K562 (cell line): ENCODE measurements around the gene KCNB1. TPM values are rescaled to one million over a fixed set of nuclear protein-coding genes. Genes with fewer than 3 reads are reported as not detected.

ENCODE experiments used
- ATAC-seq: fragments of 200-7000 bp; cut with Tn5 transposase; 3 replicates; pipeline ENCODE4 v1.9.1; 2020; ENCODE audit warnings: moderate library complexity
- BruUV-seq: library from RNA; stranded (reverse); fragments of 400-500 nt; replicated peaks from 2 replicates; lab custom pipeline; 2021; lab: Mats Ljungman, UMichigan
- CTCF ChIA-PET: fragments of 300-600 bp; formaldehyde crosslinking; extraction: SDS; loops from one replicate; lab custom pipeline; 2021; ENCODE audit warnings: low intra/inter-chr PET ratio; lab: Yijun Ruan, JAX
- POLR2A ChIA-PET: fragments of 300-600, 350-650 bp; sonication (Branson Sonifier 250); formaldehyde crosslinking; extraction: SDS; loops from one replicate; lab custom pipeline; 2021; ENCODE audit warnings: antibody characterized with exemption, inconsistent platforms; lab: Yijun Ruan, JAX
- DNase-seq, 4 experiments: peaks; one replicate each; pipeline versions ENCODE4 v3.0.0 to v3.0.0-alpha.2; 2011 to 2018; ENCODE audit warnings: low spot score in 3 of 4, mixed read lengths in 3 of 4; ENCODE audit errors: extremely low read depth in 1 of 4
- FAIRE-seq: peaks from 2 replicates; lab custom pipeline; 2011; peaks lifted over from hg19 to GRCh38; lab: Jason Lieb, UNC
- H2AFZ ChIP-seq: 2 replicates; pipeline ENCODE4 v1.6.0; 2011; ENCODE audit warnings: low read depth, low read length, control low read depth, inconsistent platforms
- H3K27ac ChIP-seq: fragments of 200-600 bp; 3 replicates; pipeline ENCODE4 v1.8.0; 2011; ENCODE audit warnings: low read depth, mild to moderate bottlenecking, control low read depth, inconsistent platforms, low read length, moderate library complexity, mixed read lengths; ENCODE audit errors: extremely low read depth
- H3K27me3 ChIP-seq, 2 experiments: fragments of 300-600 bp in 1 of 2; 2 replicates in 1 of 2; 3 replicates in 1 of 2; pipeline versions ENCODE4 v1.6.0 to v1.8.0; 2011; ENCODE audit warnings: inconsistent platforms in 2 of 2, low read length in 2 of 2, mild to moderate bottlenecking in 1 of 2, mixed read lengths in 1 of 2, moderate library complexity in 1 of 2; ENCODE audit not compliant: control insufficient read depth in 2 of 2, insufficient read depth in 2 of 2
- H3K36me3 ChIP-seq: fragments of 300-600 bp; 3 replicates; pipeline ENCODE4 v1.8.0; 2011; ENCODE audit warnings: mild to moderate bottlenecking, low read length, inconsistent platforms; ENCODE audit not compliant: control insufficient read depth, insufficient read depth
- H3K4me1 ChIP-seq, 2 experiments: fragments of 200-600 bp in 1 of 2; replicated peaks in 1 of 2; 2 replicates in 1 of 2; 3 replicates in 1 of 2; pipeline versions ENCODE4 v1.5.1 to v1.8.0; 2011; ENCODE audit warnings: inconsistent platforms in 2 of 2, low read length in 2 of 2, mild to moderate bottlenecking in 1 of 2, mixed read lengths in 1 of 2, moderate library complexity in 1 of 2; ENCODE audit not compliant: control insufficient read depth in 2 of 2, insufficient read depth in 2 of 2
- H3K4me2 ChIP-seq: 2 replicates; pipeline ENCODE4 v1.6.1; 2011; ENCODE audit warnings: low read length, control low read depth, inconsistent platforms, mixed read lengths; ENCODE audit not compliant: insufficient read depth
- H3K4me3 ChIP-seq: fragments of 200-600 bp; sonication (generic), shearing (Covaris generic); 2 replicates; pipeline ENCODE4 v1.5.1; 2016; ENCODE audit warnings: control low read depth, inconsistent platforms
- H3K79me2 ChIP-seq: fragments of 200-600 bp; 3 replicates; pipeline ENCODE4 v1.8.0; 2011; ENCODE audit warnings: low read length, inconsistent platforms; ENCODE audit not compliant: control insufficient read depth, insufficient read depth
- H3K9ac ChIP-seq, 2 experiments: 2 replicates each; pipeline versions ENCODE4 v1.6.0 to v1.6.1; 2011; ENCODE audit warnings: low read depth in 2 of 2, low read length in 2 of 2, control low read depth in 1 of 2, inconsistent platforms in 1 of 2, mild to moderate bottlenecking in 1 of 2, mixed read lengths in 1 of 2; ENCODE audit not compliant: insufficient read depth in 1 of 2
- H3K9me1 ChIP-seq: one replicate; pipeline ENCODE4 v1.6.0; 2011; ENCODE audit warnings: inconsistent platforms, mild to moderate bottlenecking, low read length, moderate library complexity; ENCODE audit not compliant: control insufficient read depth, insufficient read depth
- H3K9me3 ChIP-seq: replicated peaks from 2 replicates; pipeline ENCODE4 v1.5.1; 2011; ENCODE audit warnings: low read depth, low read length, inconsistent platforms; ENCODE audit not compliant: control insufficient read depth, insufficient read depth
- H4K20me1 ChIP-seq: replicated peaks from 2 replicates; pipeline ENCODE4 v1.6.1; 2011; ENCODE audit warnings: low read length, inconsistent platforms, mixed read lengths; ENCODE audit not compliant: control insufficient read depth, insufficient read depth
- ATF6 ChIP-seq: sonication (generic); formaldehyde crosslinking; IDR thresholded peaks from 2 replicates; pipeline ENCODE4 v1.4.0; 2020; ENCODE audit warnings: mild to moderate bottlenecking, missing genetic modification reagents
- CHD1 ChIP-seq: fragments of 200-600 bp; sonication (generic); IDR thresholded peaks from one replicate; pipeline ENCODE4 v1.6.1; 2012; ENCODE audit warnings: mild to moderate bottlenecking, moderate library complexity, low read length, inconsistent platforms
- KDM2B ChIP-seq: fragments of 250-450 bp; sonication (Bioruptor Pico); IDR thresholded peaks from 2 replicates; pipeline ENCODE4 v1.8.0; 2021; ENCODE audit warnings: mild to moderate bottlenecking, moderate library complexity
- PRPF4 ChIP-seq: fragments of 200-400 bp; formaldehyde crosslinking; IDR thresholded peaks from one replicate; pipeline ENCODE4 v1.6.1; 2017; ENCODE audit warnings: low read length, low read depth, mild to moderate bottlenecking; ENCODE audit not compliant: insufficient read depth, poor library complexity, severe bottlenecking
- SAP30 ChIP-seq: fragments of 200-600 bp; sonication (generic); IDR thresholded peaks from 2 replicates; pipeline ENCODE4 v1.6.1; 2012; ENCODE audit warnings: borderline replicate concordance, low read depth, mild to moderate bottlenecking, moderate library complexity, low read length, control low read depth, inconsistent platforms; ENCODE audit not compliant: insufficient read depth, poor library complexity, severe bottlenecking
- SRSF7 ChIP-seq: fragments of 200-400 bp; formaldehyde crosslinking; optimal IDR thresholded peaks from 2 replicates; pipeline ENCODE3; 2017; ENCODE audit warnings: mild to moderate bottlenecking, low read depth, low read length
- ZFP36 ChIP-seq: fragments of 150-350 bp; IDR thresholded peaks from 2 replicates; pipeline ENCODE4 v1.6.1; 2018; ENCODE audit warnings: low read length, low read depth; ENCODE audit not compliant: partially characterized antibody
- WGBS: fragments of 100-300 bp; shearing (Covaris generic); methylation state at CpG from one replicate; pipeline ENCODE4 v1.1.6; 2016; ENCODE audit warnings: low coverage, mixed read lengths; ENCODE audit not compliant: insufficient coverage; ENCODE audit errors: missing lambda C conversion rate; 5-methylcytosine and 5-hydroxymethylcytosine counted together
- in situ Hi-C: fragments of 300-500 bp; cut with MboI; formaldehyde crosslinking; loops from 4 replicates; pipeline ENCODE4 v1.15.0; 2018; ENCODE audit warnings: inconsistent platforms, mixed read lengths
- intact Hi-C: fragments of 100-400 bp; cut with micrococcal nuclease; formaldehyde crosslinking; loops from 2 replicates; pipeline ENCODE4 v1.14.2; 2022
- polyA plus RNA-seq, 8 experiments: library from polyadenylated mRNA; depleted of rRNA in 4 of 8; stranded (reverse) in 5 of 8; unstranded in 3 of 8; fragments of >200 nt; fragmentation: Nextera tagmentation in 2 of 8; fragmentation: Illumina TruSeq in 1 of 8; extraction: Ambion mirVana in 2 of 8; extraction: Trizol in 1 of 8; gene quantifications; 2 replicates each; pipeline versions ENCODE4 v1.2.1 to v1.2.3, GENCODE V29; 2011 to 2014; ENCODE audit warnings: inconsistent platforms in 1 of 8, missing spikeins in 1 of 8
- total RNA-seq, 7 experiments: library from RNA; depleted of rRNA in 6 of 7; stranded (reverse); fragments of >200 nt in 6 of 7; fragmentation: Illumina TruSeq in 2 of 7; extraction: Trizol in 2 of 7; gene quantifications; 2 replicates each; pipeline versions ENCODE4 v1.2.1 to v1.2.3, GENCODE V29; 2011 to 2021; ENCODE audit warnings: low replicate concordance in 1 of 7

Gene KCNB1
- total and polyA plus RNA-seq, 9 of the 15 experiments (the other 6 are each of a cell fraction or from before 2014, with no cell fraction given), result 0.01 to 0.06 TPM; not detected in 7

- Histone ChIP-seq H3K27ac (no peak overlapping the region), H3K4me3 (no peak overlapping the region), H3K36me3 (no peaks in the 10 kb centered on the region), H3K27me3 (peaks cover 20 to 78% of the 10 kb centered on the region in 2 experiments; a peak in 4 of 5 replicates), H4K20me1 (no peaks in the 10 kb centered on the region), H3K9me1 (no peaks in the 10 kb centered on the region), H3K4me2 (no peak overlapping the region), H3K79me2 (no peaks in the 10 kb centered on the region), H3K4me1 (no peaks in the 10 kb centered on the region), H3K9ac (no peak overlapping the region), H3K9me3 (no peaks in the 10 kb centered on the region), H2AFZ (no peak overlapping the region)
- no peak for ATAC-seq
- FAIRE-seq, result no peak
- in situ Hi-C loops (no loop called here), intact Hi-C loops (no loop called here)
- 1% methylated on average over 6 of the region's 6 CpGs for WGBS
- no peak for DNase-seq
- CTCF ChIA-PET, result no interaction called here
- BruUV-seq, result no TSS peak
- POLR2A ChIA-PET, result interaction anchor here (0.7 kb wide), 1 partner anchor 123 kb away, joined by 5 read pairs; no protein-coding TSS in a partner anchor
- TF ChIP-seq ATF6 (CRISPR knock-in tag) (no peak), CHD1 (no peak), ZFP36 (peak; percentile 40), SRSF7 (no peak), PRPF4 (no peak), KDM2B (CRISPR knock-in tag) (no peak), SAP30 (no peak)
These were observed 25.8 kb downstream of the KCNB1 start for GRCh38 chr20:49456646-49457045.
